CD8-positive, alpha-beta memory T cell (primary cell): ENCODE data around the gene NACC2. TPM values are rescaled to one million over a fixed set of nuclear protein-coding genes. Genes with fewer than 3 reads are reported as not detected.

Experiments
- CTCF ChIA-PET: fragments of 350-600 bp; sonication (Branson Sonifier 250); formaldehyde crosslinking; loops from one replicate; lab custom pipeline; 2021; ENCODE audit warnings: antibody characterized with exemption; lab: Charles Lee
- POLR2A ChIA-PET: fragments of 350-600 bp; sonication (Branson Sonifier 250); formaldehyde crosslinking; loops from one replicate; lab custom pipeline; 2021; ENCODE audit warnings: antibody characterized with exemption; lab: Charles Lee
- DNase-seq, 5 donors: peaks; one replicate each; pipeline versions ENCODE4 v3.0.0 to v3.0.0-alpha.2; 2020 to 2022; ENCODE audit warnings: mixed read lengths in 1 of 5
- H3K27ac ChIP-seq: one replicate; pipeline ENCODE4 v1.7.0; 2013; ENCODE audit warnings: low read depth, mild to moderate bottlenecking, low read length, moderate library complexity
- H3K27me3 ChIP-seq: 2 replicates; pipeline ENCODE4 v1.7.0; 2013; ENCODE audit warnings: low read length, mild to moderate bottlenecking; ENCODE audit not compliant: insufficient read depth, poor library complexity, severe bottlenecking
- H3K36me3 ChIP-seq: 2 replicates; pipeline ENCODE4 v1.7.0; 2013; ENCODE audit warnings: mild to moderate bottlenecking, low read length, moderate library complexity; ENCODE audit not compliant: insufficient read depth
- H3K4me1 ChIP-seq: 2 replicates; pipeline ENCODE4 v1.7.0; 2013; ENCODE audit warnings: mild to moderate bottlenecking, low read length, moderate library complexity; ENCODE audit not compliant: insufficient read depth
- H3K4me3 ChIP-seq: 2 replicates; pipeline ENCODE4 v1.7.0; 2013; ENCODE audit warnings: mild to moderate bottlenecking, low read length
- H3K9me3 ChIP-seq: 2 replicates; pipeline ENCODE4 v1.7.0; 2013; ENCODE audit warnings: mild to moderate bottlenecking, low read length
- H3K27ac Mint-ChIP-seq, 8 donors: one replicate each; pipeline ENCODE4 v1.8.0; 2020 to 2021; ENCODE audit warnings: mixed read lengths in 8 of 8, mild to moderate bottlenecking in 6 of 8, inconsistent platforms in 3 of 8, moderate library complexity in 3 of 8
- H3K27me3 Mint-ChIP-seq, 2 donors: one replicate each; pipeline ENCODE4 v1.8.0; 2020 to 2021; ENCODE audit warnings: mixed read lengths in 2 of 2, mild to moderate bottlenecking in 1 of 2, moderate library complexity in 1 of 2
- H3K36me3 Mint-ChIP-seq, 3 donors: one replicate each; pipeline ENCODE4 v1.8.0; 2020 to 2021; ENCODE audit warnings: mixed read lengths in 3 of 3, inconsistent platforms in 1 of 3, mild to moderate bottlenecking in 1 of 3
- H3K4me1 Mint-ChIP-seq, 3 donors: one replicate each; pipeline ENCODE4 v1.8.0; 2020 to 2021; ENCODE audit warnings: mixed read lengths in 3 of 3, inconsistent platforms in 1 of 3, mild to moderate bottlenecking in 1 of 3
- H3K4me3 Mint-ChIP-seq, 7 donors: one replicate each; pipeline ENCODE4 v1.8.0; 2020 to 2021; ENCODE audit warnings: mixed read lengths in 7 of 7, mild to moderate bottlenecking in 6 of 7, moderate library complexity in 4 of 7, inconsistent platforms in 2 of 7
- H3K9me3 Mint-ChIP-seq, 5 donors: one replicate each; pipeline ENCODE4 v1.8.0; 2020 to 2022; ENCODE audit warnings: mixed read lengths in 5 of 5, mild to moderate bottlenecking in 3 of 5, moderate library complexity in 2 of 5, inconsistent platforms in 1 of 5
- polyA plus RNA-seq: library from polyadenylated mRNA; unstranded; fragments of 300-500 nt; fragmentation: Illumina TruSeq; gene quantifications from one replicate; pipeline ENCODE4 v1.2.3, GENCODE V29; 2021
- total RNA-seq, 2 experiments: library from RNA; stranded (reverse); gene quantifications; one replicate each; pipeline ENCODE4 v1.2.3, GENCODE V29; 2021

NACC2 gene
- total and polyA plus RNA-seq, 3 experiments from 2014 or later: 2.9 to 9.1 (median 9.0) TPM

DNA sequence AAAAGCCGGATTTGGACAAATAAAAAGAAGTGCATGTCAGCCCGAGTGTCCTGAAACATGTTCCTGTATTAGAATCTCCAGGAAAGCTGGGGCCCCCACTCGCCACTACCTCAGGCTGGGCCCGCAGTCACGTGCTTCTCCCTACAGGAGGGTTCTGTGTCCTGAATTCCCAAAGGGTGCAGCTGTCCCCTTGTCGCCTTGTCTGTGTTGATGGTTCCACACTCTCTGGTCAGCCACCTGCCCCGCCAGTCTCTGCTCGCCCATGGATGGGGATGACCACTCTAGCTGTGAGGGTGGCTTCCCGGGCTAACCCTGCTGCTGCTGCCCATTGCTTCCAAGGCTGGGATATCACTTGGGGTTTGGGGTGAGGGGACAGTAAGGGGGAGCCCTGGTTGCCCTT lies 26.7 kb upstream of the NACC2 start:
- Histone ChIP-seq H3K27ac (no peak overlapping the region), H3K4me1 (peaks cover 16% of the 10 kb centered on the region), H3K36me3 (no peaks in the 10 kb centered on the region), H3K27me3 (no peaks in the 10 kb centered on the region), H3K4me3 (no peak overlapping the region), H3K9me3 (no peaks in the 10 kb centered on the region)
- H3K27ac Mint-ChIP-seq: peak overlapping the region in 2 of 8 donors; percentile 33 to 84
- H3K36me3 Mint-ChIP-seq: peaks cover 0 to 2% (median 0%) of the 10 kb centered on the region in 3 donors
- ChIA-PET POLR2A (interaction anchor here (0.6 to 1.4 kb wide), 2 partner anchors 27 to 154 kb away, joined by 3 to 6 read pairs; partner anchors contain the start of gene NACC2), CTCF (interaction anchor here (1.0 to 7.8 kb wide), 9 partner anchors 12 to 258 kb away, joined by 4 to 86 read pairs (median 7); partner anchors contain the start of gene UBAC1)
- peak overlapping the region in 2 of 7 donors; percentile 48 to 66 for H3K4me3 Mint-ChIP-seq
- DNase-seq: no peak
- H3K4me1 Mint-ChIP-seq: peaks cover 0 to 20% (median 2%) of the 10 kb centered on the region in 3 donors
- no peaks in the 10 kb centered on the region for H3K9me3 Mint-ChIP-seq
- peaks cover 0 to 10% of the 10 kb centered on the region in 2 donors for H3K27me3 Mint-ChIP-seq

DNA sequence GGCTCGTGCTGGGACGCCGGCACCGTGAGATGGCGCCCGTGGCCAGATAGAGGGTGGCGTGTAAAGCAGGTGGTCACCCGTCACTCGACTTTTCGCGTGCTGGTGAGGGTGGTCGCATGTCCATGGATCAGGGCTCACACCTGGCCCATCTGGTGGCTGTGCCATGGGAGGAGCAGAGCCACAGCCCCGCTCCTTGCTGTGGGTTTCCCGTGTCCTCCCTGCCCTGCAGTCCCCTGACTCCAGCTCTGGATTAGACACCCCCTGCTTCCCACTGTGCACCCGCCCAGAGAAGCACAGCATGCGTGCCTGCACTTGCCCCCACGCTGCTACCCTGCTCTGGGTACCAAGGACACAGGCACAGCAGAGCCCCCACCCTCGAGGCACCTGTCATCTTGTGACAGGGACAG lies 25.4 kb upstream of the NACC2 start:
- Mint-ChIP-seq H3K36me3 (peaks cover 0 to 7% (median 0%) of the 10 kb centered on the region in 3 donors), H3K27ac (peak overlapping the region in 2 of 8 donors; percentile 46 to 84), H3K4me3 (peak overlapping the region in 4 of 7 donors; percentile 65 to 91 (median 74)), H3K4me1 (peaks cover 0 to 24% (median 2%) of the 10 kb centered on the region in 3 donors), H3K27me3 (peaks cover 0 to 3% of the 10 kb centered on the region in 2 donors), H3K9me3 (no peaks in the 10 kb centered on the region)
- no peak for DNase-seq
- Histone ChIP-seq H3K4me1 (peaks cover 17% of the 10 kb centered on the region), H3K27me3 (no peaks in the 10 kb centered on the region), H3K36me3 (no peaks in the 10 kb centered on the region), H3K9me3 (no peaks in the 10 kb centered on the region), H3K27ac (no peak overlapping the region), H3K4me3 (no peak overlapping the region)
- ChIA-PET POLR2A (interaction anchor here (1.1 to 1.4 kb wide), 2 partner anchors 11 to 31 kb away, joined by 3 to 4 read pairs; no protein-coding TSS in a partner anchor), CTCF (interaction anchor here (7.0 to 7.8 kb wide), 2 partner anchors 31 to 152 kb away, joined by 81 to 86 read pairs; no protein-coding TSS in a partner anchor)

DNA sequence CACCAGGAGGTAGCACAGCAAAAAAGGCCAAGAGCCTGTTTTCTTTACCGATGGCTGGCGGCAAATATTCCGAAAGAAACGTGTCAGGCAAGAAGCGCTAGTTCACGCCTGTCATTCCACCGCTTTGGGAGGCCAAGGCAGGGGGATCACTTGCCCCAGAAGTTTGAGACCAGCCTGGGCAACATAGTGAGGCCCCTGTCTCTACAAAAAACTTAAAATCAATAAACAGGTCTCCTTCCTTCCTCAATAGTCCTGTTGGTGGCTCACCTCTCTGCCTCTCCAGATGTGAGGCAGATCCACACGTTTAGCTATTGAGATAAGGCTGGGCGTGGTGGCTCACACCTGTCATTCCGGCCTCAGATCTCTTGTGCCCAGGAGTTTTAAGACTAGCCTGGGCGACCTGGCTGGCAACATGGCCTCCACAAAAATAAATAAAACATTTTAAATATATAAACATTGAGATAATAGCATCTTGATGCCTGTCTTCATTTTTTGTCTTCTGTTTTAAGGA lies 24.8 kb upstream of the NACC2 start:
- peaks cover 0 to 29% (median 2%) of the 10 kb centered on the region in 3 donors for H3K4me1 Mint-ChIP-seq
- POLR2A ChIA-PET: interaction anchor here (1.4 kb wide), 1 partner anchor 10 kb away, joined by 4 read pairs; no protein-coding TSS in a partner anchor
- no peak for DNase-seq
- Histone ChIP-seq H3K27me3 (no peaks in the 10 kb centered on the region), H3K36me3 (no peaks in the 10 kb centered on the region), H3K4me3 (peak overlapping the region; percentile 66), H3K27ac (peak overlapping the region; percentile 67), H3K9me3 (no peaks in the 10 kb centered on the region), H3K4me1 (peaks cover 22% of the 10 kb centered on the region)
- H3K36me3 Mint-ChIP-seq: peaks cover 0 to 11% (median 0%) of the 10 kb centered on the region in 3 donors
- CTCF ChIA-PET: interaction anchor here (7.0 to 7.8 kb wide), 2 partner anchors 30 to 152 kb away, joined by 81 to 86 read pairs; no protein-coding TSS in a partner anchor
- peak overlapping the region; percentile 47 to 88 (median 81) for H3K27ac Mint-ChIP-seq
- H3K27me3 Mint-ChIP-seq: peaks cover 0 to 2% of the 10 kb centered on the region in 2 donors
- H3K4me3 Mint-ChIP-seq: peak overlapping the region; percentile 65 to 91 (median 75)
- no peaks in the 10 kb centered on the region for H3K9me3 Mint-ChIP-seq

DNA sequence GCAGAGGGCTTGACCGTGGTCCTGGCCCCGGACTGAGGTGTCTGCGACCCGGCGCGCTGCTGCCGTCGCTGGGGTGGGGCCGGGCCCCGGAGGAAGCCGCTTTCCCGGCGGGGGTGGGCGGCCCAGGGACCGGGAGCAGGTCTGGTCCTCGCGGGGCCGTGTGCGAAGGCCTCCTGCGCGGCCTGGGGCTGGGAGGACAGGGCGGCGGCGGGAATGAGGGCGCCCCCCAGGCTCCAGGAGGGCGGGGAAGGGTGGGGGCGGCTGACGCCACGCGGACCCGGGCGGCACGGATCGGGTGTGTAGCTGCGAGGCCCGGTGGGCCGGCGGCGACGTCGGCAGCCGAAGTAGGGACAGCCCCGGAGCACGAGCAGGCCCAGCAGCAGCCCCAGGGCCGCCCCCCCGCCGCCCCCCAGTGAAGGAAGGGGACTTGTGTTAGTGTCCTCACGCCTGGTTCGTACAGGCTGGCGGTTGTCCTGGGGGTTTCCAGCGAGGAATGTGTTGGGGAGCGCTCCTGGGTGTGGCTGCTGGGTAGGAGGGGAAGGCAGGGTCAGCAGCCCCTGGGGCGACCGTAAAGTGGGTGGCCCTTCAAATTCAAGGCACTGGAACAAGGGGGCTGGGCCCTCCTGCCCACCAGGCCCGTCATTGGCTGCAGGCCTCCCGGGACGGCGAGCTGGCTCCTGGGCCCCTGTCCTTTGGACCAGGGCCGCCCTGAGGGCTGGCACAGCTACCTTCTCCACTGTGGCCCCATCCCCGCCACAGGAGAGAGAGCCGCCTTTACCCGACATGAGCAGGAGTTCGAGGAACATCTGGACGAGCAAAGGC lies 24.2 kb upstream of the NACC2 start:
- H3K9me3 ChIP-seq: no peaks in the 10 kb centered on the region
- H3K27ac Mint-ChIP-seq: peak overlapping the region; percentile 47 to 89 (median 82)
- peak overlapping the region; percentile 66 for H3K4me3 ChIP-seq
- peaks cover 0 to 32% (median 6%) of the 10 kb centered on the region in 3 donors for H3K4me1 Mint-ChIP-seq
- no peaks in the 10 kb centered on the region for H3K27me3 ChIP-seq
- ChIA-PET CTCF (interaction anchor here (7.0 to 7.8 kb wide), 2 partner anchors 30 to 151 kb away, joined by 81 to 86 read pairs; no protein-coding TSS in a partner anchor), POLR2A (interaction anchor here (1.4 kb wide), 1 partner anchor 10 kb away, joined by 4 read pairs; no protein-coding TSS in a partner anchor)
- DNase-seq: peak in 3 of 5 donors; percentile 31 to 60 (median 35)
- peak overlapping the region; percentile 76 to 92 (median 81) for H3K4me3 Mint-ChIP-seq
- H3K27me3 Mint-ChIP-seq: no peaks in the 10 kb centered on the region
- no peaks in the 10 kb centered on the region for H3K36me3 ChIP-seq
- peaks cover 28% of the 10 kb centered on the region for H3K4me1 ChIP-seq
- H3K36me3 Mint-ChIP-seq: peaks cover 0 to 16% (median 1%) of the 10 kb centered on the region in 3 donors
- no peaks in the 10 kb centered on the region for H3K9me3 Mint-ChIP-seq
- peak overlapping the region; percentile 67 for H3K27ac ChIP-seq

DNA sequence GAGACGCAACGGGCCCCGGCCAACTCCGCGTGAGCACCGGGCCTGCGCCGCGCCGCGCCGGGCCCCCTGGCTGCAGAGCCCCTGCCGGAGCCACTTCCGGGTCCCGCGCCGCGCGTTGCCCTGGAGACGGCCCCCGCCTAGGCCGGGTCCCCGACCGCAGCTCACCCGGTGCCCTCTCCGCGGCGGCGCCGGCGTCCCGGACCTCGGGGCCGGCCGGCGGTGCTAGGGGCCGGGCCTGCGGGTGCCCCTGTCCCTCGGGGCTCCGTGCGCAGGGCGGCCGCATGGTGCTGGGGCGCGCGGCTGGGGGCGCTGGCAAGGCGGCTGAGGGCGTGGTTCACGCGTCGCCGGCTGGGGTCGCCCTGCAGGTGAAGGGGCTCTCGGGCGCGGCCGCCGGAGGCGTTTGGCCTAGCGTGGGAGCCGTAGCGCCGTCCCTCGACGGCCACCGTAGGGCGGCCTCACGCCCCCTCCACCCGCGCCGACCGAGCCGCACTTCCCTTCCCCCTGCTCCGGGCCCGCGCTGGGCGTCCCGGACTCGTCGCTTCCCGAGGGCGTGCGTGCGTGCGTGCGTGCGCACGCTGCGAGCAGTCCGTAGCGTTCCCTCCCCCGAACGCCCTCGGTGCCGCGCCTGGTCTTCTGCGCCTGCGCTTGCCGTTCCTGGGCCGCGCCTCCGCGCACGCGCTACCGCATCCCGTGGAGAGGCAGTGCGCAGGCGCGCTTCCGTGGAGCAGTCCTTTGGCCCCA lies 23.4 kb upstream of the NACC2 start, which contains the start of gene TMEM250:
Gene TMEM250, minus strand, starts transcription at position 556 of the 741 bp plus-strand sequence. CDS start 1,975 bp downstream, outside the sequence.
- Histone ChIP-seq H3K27me3 (no peaks in the 10 kb centered on the region), H3K36me3 (no peaks in the 10 kb centered on the region), H3K4me1 (peaks cover 35% of the 10 kb centered on the region), H3K9me3 (no peaks in the 10 kb centered on the region), H3K27ac (peak within 1 kb of the TSS; percentile 67), H3K4me3 (peak within 1 kb of the TSS; percentile 66)
- H3K4me1 Mint-ChIP-seq: peaks cover 5 to 37% (median 8%) of the 10 kb centered on the region in 3 donors
- H3K4me3 Mint-ChIP-seq: peak within 1 kb of the TSS; percentile 83 to 92 (median 85)
- peaks cover 0 to 16% (median 1%) of the 10 kb centered on the region in 3 donors for H3K36me3 Mint-ChIP-seq
- no peaks in the 10 kb centered on the region for H3K27me3 Mint-ChIP-seq
- no peaks in the 10 kb centered on the region for H3K9me3 Mint-ChIP-seq
- ChIA-PET POLR2A (interaction anchor here (0.9 to 1.6 kb wide), 4 partner anchors 9 to 24 kb away, joined by 5 to 17 read pairs (median 7); partner anchors contain the start of gene NACC2), CTCF (interaction anchor here (0.9 to 7.8 kb wide), 4 partner anchors 11 to 150 kb away, joined by 3 to 86 read pairs (median 43); no protein-coding TSS in a partner anchor)
- peak; percentile 93 to 97 (median 97) for DNase-seq
- H3K27ac Mint-ChIP-seq: peak within 1 kb of the TSS; percentile 78 to 89 (median 84)

DNA sequence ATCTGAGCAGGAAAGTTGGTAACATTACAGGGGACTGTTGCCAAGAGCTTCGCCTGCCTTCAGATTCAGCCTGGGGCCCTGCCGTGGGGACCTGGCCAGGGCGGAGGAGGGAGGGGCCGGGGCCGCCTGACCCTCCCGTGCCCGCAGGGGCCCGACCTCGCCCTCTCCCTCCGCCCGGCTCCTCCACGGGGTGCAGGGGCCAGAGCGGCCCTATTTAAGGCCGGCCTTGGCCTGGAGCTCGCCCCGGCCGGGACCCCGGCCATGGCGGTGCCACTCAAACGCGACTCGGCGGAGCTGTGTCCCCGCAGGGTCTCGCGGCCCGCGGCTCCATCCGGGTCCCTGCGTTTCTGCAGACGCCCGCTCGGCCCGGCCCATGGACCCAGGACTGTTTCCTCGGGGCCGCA lies 22.8 kb upstream of the NACC2 start:
- POLR2A ChIA-PET: interaction anchor here (0.6 to 1.6 kb wide), 5 partner anchors 8 to 28 kb away, joined by 4 to 17 read pairs (median 7); partner anchors contain the start of gene NACC2
- H3K9me3 ChIP-seq: no peaks in the 10 kb centered on the region
- H3K4me1 Mint-ChIP-seq: peaks cover 11 to 41% (median 14%) of the 10 kb centered on the region in 3 donors
- no peaks in the 10 kb centered on the region for H3K27me3 ChIP-seq
- peak overlapping the region; percentile 53 for H3K4me3 ChIP-seq
- DNase-seq: no peak
- peaks cover 41% of the 10 kb centered on the region for H3K4me1 ChIP-seq
- no peaks in the 10 kb centered on the region for H3K9me3 Mint-ChIP-seq
- peaks cover 0 to 16% (median 1%) of the 10 kb centered on the region in 3 donors for H3K36me3 Mint-ChIP-seq
- CTCF ChIA-PET: interaction anchor here (0.9 to 7.8 kb wide), 5 partner anchors 9 to 150 kb away, joined by 3 to 86 read pairs (median 5); no protein-coding TSS in a partner anchor
- no peaks in the 10 kb centered on the region for H3K36me3 ChIP-seq
- H3K4me3 Mint-ChIP-seq: peak overlapping the region; percentile 79 to 91 (median 85)
- peak overlapping the region; percentile 58 to 89 (median 80) for H3K27ac Mint-ChIP-seq
- H3K27ac ChIP-seq: peak overlapping the region; percentile 67
- H3K27me3 Mint-ChIP-seq: no peaks in the 10 kb centered on the region
